ENCODE measurements around the gene PHACTR3.

PHACTR3 gene

DNA sequence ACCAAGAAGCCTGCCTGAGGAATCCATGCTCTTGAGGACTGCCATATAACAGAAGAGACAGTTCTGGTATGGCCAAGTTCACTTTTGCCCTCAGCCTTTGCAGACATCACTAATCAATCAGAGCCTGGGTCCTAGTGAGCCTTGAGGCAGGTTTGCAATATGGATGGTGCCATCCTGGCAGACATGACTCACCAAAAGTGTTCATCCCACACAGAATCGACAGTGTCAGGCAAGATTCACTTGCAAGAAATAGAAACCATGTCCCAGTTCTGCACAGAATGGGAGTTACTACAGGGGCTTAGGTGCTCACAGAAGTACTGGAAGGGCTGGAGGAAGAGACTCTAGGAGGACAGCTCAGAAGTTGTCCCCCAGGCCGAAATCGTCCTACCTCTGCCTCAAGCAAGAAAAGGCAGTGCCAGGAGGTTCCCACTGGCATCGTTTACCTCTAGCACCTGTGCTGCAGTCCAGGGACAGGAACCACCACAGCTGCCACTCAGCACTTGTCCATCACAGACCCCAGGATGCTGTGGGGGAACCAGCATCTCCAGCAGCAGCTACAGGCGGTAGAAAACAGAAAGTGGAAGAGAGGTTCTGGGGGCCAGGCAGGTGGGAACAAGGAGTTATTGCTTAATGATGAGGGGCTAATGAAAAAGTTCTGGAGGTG lies 42.6 kb upstream of the PHACTR3 start:
- TF ChIP-seq, protein P1, sequence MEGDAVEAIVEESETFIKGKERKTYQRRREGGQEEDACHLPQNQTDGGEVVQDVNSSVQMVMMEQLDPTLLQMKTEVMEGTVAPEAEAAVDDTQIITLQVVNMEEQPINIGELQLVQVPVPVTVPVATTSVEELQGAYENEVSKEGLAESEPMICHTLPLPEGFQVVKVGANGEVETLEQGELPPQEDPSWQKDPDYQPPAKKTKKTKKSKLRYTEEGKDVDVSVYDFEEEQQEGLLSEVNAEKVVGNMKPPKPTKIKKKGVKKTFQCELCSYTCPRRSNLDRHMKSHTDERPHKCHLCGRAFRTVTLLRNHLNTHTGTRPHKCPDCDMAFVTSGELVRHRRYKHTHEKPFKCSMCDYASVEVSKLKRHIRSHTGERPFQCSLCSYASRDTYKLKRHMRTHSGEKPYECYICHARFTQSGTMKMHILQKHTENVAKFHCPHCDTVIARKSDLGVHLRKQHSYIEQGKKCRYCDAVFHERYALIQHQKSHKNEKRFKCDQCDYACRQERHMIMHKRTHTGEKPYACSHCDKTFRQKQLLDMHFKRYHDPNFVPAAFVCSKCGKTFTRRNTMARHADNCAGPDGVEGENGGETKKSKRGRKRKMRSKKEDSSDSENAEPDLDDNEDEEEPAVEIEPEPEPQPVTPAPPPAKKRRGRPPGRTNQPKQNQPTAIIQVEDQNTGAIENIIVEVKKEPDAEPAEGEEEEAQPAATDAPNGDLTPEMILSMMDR (IDR thresholded peaks at IDR 0.05; ENCODE audit: low read length), result no peak
- no peak for TF ChIP-seq EZH2 (IDR thresholded peaks at IDR 0.05; ENCODE audit: borderline replicate concordance, low read length)
- Histone ChIP-seq H3K27ac (ENCODE audit: low read depth, low read length, poor library complexity, severe bottlenecking) (no peak overlapping the region), H3K9me2 (ENCODE audit: low read depth, low read length) (no peaks in the 10 kb centered on the region), H3F3A (ENCODE audit: insufficient read depth, low read length) (no peaks in the 10 kb centered on the region), H3K79me2 (ENCODE audit: insufficient read depth, low read length) (no peaks in the 10 kb centered on the region), H3K4me1 (ENCODE audit: insufficient read depth, low read length, severe bottlenecking) (no peaks in the 10 kb centered on the region), H4K20me1 (ENCODE audit: insufficient read depth, low read length) (no peaks in the 10 kb centered on the region), H3K36me3 (ENCODE audit: insufficient read depth, low read length) (no peaks in the 10 kb centered on the region), H3K9me3 (ENCODE audit: low read length) (no peaks in the 10 kb centered on the region), H3K9ac (ENCODE audit: low read length) (no peak overlapping the region), H3K4me2 (ENCODE audit: low read length) (no peak overlapping the region), H3K27me3 (ENCODE audit: insufficient read depth, low read length) (no peaks in the 10 kb centered on the region), H2AFZ (ENCODE audit: low read length) (no peak overlapping the region), H3K4me3 (ENCODE audit: low read depth, low read length, poor library complexity, severe bottlenecking) (no peak overlapping the region)

DNA sequence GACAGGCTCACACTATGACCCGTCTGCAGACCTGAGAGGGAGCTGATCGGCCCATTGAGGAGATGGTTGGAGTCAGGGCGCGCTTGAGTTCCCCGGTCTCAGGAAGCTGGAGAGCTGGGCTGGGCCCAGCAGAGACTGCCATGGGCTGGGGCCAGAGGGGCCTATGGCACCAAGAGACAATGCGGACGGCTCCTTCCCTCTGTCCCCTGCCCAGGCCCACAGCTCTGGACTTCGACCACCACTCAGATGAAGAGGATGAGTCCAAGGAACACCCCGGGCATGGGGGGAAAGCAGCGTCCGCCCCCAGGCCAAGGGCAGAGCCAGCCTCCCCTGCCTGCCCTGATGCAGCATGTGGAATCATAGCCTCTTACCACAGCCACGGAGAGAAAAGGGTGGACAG lies 40.2 kb upstream of the PHACTR3 start:
- Histone ChIP-seq H3K9me3 (ENCODE audit: low read length) (no peaks in the 10 kb centered on the region), H3K4me2 (ENCODE audit: low read length) (no peak overlapping the region), H3K9ac (ENCODE audit: low read length) (no peak overlapping the region), H3K4me3 (ENCODE audit: low read depth, low read length, poor library complexity, severe bottlenecking) (no peak overlapping the region), H3K27me3 (ENCODE audit: insufficient read depth, low read length) (no peaks in the 10 kb centered on the region), H3K9me2 (ENCODE audit: low read depth, low read length) (no peaks in the 10 kb centered on the region), H3K27ac (ENCODE audit: low read depth, low read length, poor library complexity, severe bottlenecking) (no peak overlapping the region), H3K4me1 (ENCODE audit: insufficient read depth, low read length, severe bottlenecking) (no peaks in the 10 kb centered on the region), H3K36me3 (ENCODE audit: insufficient read depth, low read length) (no peaks in the 10 kb centered on the region), H3K79me2 (ENCODE audit: insufficient read depth, low read length) (no peaks in the 10 kb centered on the region), H3F3A (ENCODE audit: insufficient read depth, low read length) (no peaks in the 10 kb centered on the region), H4K20me1 (ENCODE audit: insufficient read depth, low read length) (no peaks in the 10 kb centered on the region), H2AFZ (ENCODE audit: low read length) (no peak overlapping the region)
- TF ChIP-seq, protein P1 (IDR thresholded peaks at IDR 0.05; ENCODE audit: low read length), result no peak
- no peak for TF ChIP-seq EZH2 (IDR thresholded peaks at IDR 0.05; ENCODE audit: borderline replicate concordance, low read length)

DNA sequence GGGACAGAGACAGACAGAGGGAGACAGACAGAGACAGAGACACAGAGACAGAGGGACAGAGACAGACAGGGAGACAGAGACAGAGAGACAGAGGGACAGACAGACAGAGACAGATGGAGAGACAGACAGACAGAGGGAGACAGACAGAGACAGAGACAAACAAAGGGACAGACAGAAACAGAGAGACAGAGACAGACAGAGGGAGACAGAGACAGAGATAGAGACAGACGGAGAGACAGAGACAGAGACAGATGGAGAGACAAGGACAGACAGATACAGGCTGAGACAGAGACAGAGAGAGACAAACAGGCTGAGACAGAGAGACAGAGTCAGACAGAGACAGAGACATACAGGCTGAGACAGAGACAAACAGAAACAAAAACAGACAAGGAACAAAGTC lies 39.4 kb upstream of the PHACTR3 start:
- no peak for TF ChIP-seq EZH2 (IDR thresholded peaks at IDR 0.05; ENCODE audit: borderline replicate concordance, low read length)
- TF ChIP-seq, protein P1 (IDR thresholded peaks at IDR 0.05; ENCODE audit: low read length), result no peak
- no peaks in the 10 kb centered on the region for H3K9me3 ChIP-seq (ENCODE audit: low read length)

More for the DNA sequence above, 39.4 kb upstream of the PHACTR3 start:
- no peaks in the 10 kb centered on the region for H3K9me2 ChIP-seq (ENCODE audit: low read depth, low read length)
- no peaks in the 10 kb centered on the region for H3K36me3 ChIP-seq (ENCODE audit: insufficient read depth, low read length)
- no peaks in the 10 kb centered on the region for H3K4me1 ChIP-seq (ENCODE audit: insufficient read depth, low read length, severe bottlenecking)
- H3K4me3 ChIP-seq (ENCODE audit: low read depth, low read length, poor library complexity, severe bottlenecking), result no peak overlapping the region
- no peaks in the 10 kb centered on the region for H4K20me1 ChIP-seq (ENCODE audit: insufficient read depth, low read length)
- no peaks in the 10 kb centered on the region for H3K27me3 ChIP-seq (ENCODE audit: insufficient read depth, low read length)
- no peak overlapping the region for H3K9ac ChIP-seq (ENCODE audit: low read length)
- no peak overlapping the region for H2AFZ ChIP-seq (ENCODE audit: low read length)
- no peak overlapping the region for H3K4me2 ChIP-seq (ENCODE audit: low read length)
- H3K27ac ChIP-seq (ENCODE audit: low read depth, low read length, poor library complexity, severe bottlenecking), result no peak overlapping the region
- no peaks in the 10 kb centered on the region for H3K79me2 ChIP-seq (ENCODE audit: insufficient read depth, low read length)
- H3F3A ChIP-seq (ENCODE audit: insufficient read depth, low read length), result no peaks in the 10 kb centered on the region

Measured in OCI-LY1 (cell line).